GM19099 (cell line): ENCODE measurements around the gene QSOX1.

ENCODE experiments used
- POLR2A ChIP-seq: IDR thresholded peaks from 3 replicates; pipeline ENCODE4 v1.6.1; 2011; ENCODE audit warnings: low read depth; ENCODE audit not compliant: insufficient read length; ENCODE audit errors: extremely low read depth

Gene QSOX1

GRCh38 chr1:180250883-180251509 is 96.3 kb downstream of the QSOX1 start:
- TF ChIP-seq POLR2A: no peak

- no peak for TF ChIP-seq POLR2A
These were observed 97.0 kb downstream of the QSOX1 start for GRCh38 chr1:180251526-180252305.

GRCh38 chr1:180252638-180253536 is 98.2 kb downstream of the QSOX1 start:
- TF ChIP-seq POLR2A: no peak
